GM10248 (cell line): ENCODE results near the gene TEX12.

Experiments used
- CTCF ChIA-PET: fragments of 300-600 bp; sonication (Branson Sonifier 250); formaldehyde crosslinking; extraction: SDS; loops from one replicate; lab custom pipeline; 2021; ENCODE audit warnings: antibody characterized with exemption; lab: Yijun Ruan, JAX
- POLR2A ChIA-PET: fragments of 350-650 bp; sonication (Branson Sonifier 250); formaldehyde crosslinking; extraction: SDS; loops from one replicate; lab custom pipeline; 2020; ENCODE audit warnings: antibody characterized with exemption; lab: Yijun Ruan, JAX
- DNase-seq: peaks from one replicate; pipeline ENCODE4 v3.0.0; 2012; ENCODE audit errors: extremely low spot score
- CTCF ChIP-seq: IDR thresholded peaks from 2 replicates; pipeline ENCODE4 v1.5.1; 2012; ENCODE audit warnings: mild to moderate bottlenecking, low read depth; ENCODE audit errors: extremely low read depth, missing control alignments, control extremely low read depth

The TEX12 gene

GRCh38 chr11:112163875-112164685, 3.1 kb upstream of the TEX12 start, which contains the start of gene IL18:
Gene IL18, minus strand, starts transcription at chr11:112164094. Its CDS starts 9,041 bp downstream, at chr11:112155053.
- no peak for DNase-seq
- ChIA-PET POLR2A (no interaction called here), CTCF (no interaction called here)
- TF ChIP-seq CTCF, result no peak

GRCh38 chr11:112165049-112165448, 2.1 kb upstream of the TEX12 start:
- DNase-seq, result no peak
- CTCF ChIA-PET, result no interaction called here
- no peak for TF ChIP-seq CTCF
- POLR2A ChIA-PET, result no interaction called here

GRCh38 chr11:112166562-112166961, 610 bp upstream of the TEX12 start:
- DNase-seq, result no peak
- ChIA-PET POLR2A (no interaction called here), CTCF (no interaction called here)
- TF ChIP-seq CTCF, result no peak

- CTCF ChIA-PET, result interaction anchor here (0.9 to 2.1 kb wide), 2 partner anchors 16 to 241 kb away, joined by 4 to 5 read pairs; no protein-coding TSS in a partner anchor
- DNase-seq, result no peak
- POLR2A ChIA-PET, result no interaction called here
- TF ChIP-seq CTCF, result no peak
These were observed 5.3 kb downstream of the TEX12 start for GRCh38 chr11:112172362-112172994.

- ChIA-PET POLR2A (no interaction called here), CTCF (interaction anchor here (0.9 to 2.1 kb wide), 2 partner anchors 17 to 241 kb away, joined by 4 to 5 read pairs; no protein-coding TSS in a partner anchor)
- no peak for TF ChIP-seq CTCF
- no peak for DNase-seq
These were observed 6.0 kb downstream of the TEX12 start for GRCh38 chr11:112173152-112173551.

- peak; percentile 34 for DNase-seq
- peak; percentile 53 for TF ChIP-seq CTCF
- POLR2A ChIA-PET, result no interaction called here
- CTCF ChIA-PET, result interaction anchor here (0.6 to 2.1 kb wide), 10 partner anchors 15 to 243 kb away, joined by 3 to 9 read pairs (median 4); no protein-coding TSS in a partner anchor
These were observed 7.8 kb downstream of the TEX12 start, which contains the start of gene BCO2 for GRCh38 chr11:112174789-112175598. Gene BCO2, plus strand, starts transcription at chr11:112175512. Its CDS starts 90 bp downstream, at chr11:112175602.
